Thoracic aorta (tissue), 2 donors: ENCODE data around the gene CEND1. TPM values are rescaled to one million over a fixed set of nuclear protein-coding genes. Genes with fewer than 3 reads are reported as not detected.

Experiments used
- ATAC-seq: fragments of 150-250 bp; one replicate; pipeline ENCODE4 v1.8.0; 2017; ENCODE audit warnings: low read depth; ENCODE audit not compliant: insufficient number of reproducible peaks, low FRiP score
- DNase-seq: peaks from one replicate; pipeline ENCODE4 v3.0.0-alpha.2; 2020; ENCODE audit warnings: low spot score
- H3K27ac ChIP-seq, 2 donors: fragments of 200-600 bp; sonication (generic); 1 replicate in 1 of 2; 2 replicates in 1 of 2; pipeline ENCODE4 v1.5.1; 2016; ENCODE audit warnings: mild to moderate bottlenecking in 2 of 2, moderate library complexity in 2 of 2
- H3K27me3 ChIP-seq: fragments of 200-600 bp; sonication (generic); replicated peaks from 2 replicates; pipeline ENCODE4 v1.6.0; 2016; ENCODE audit warnings: mild to moderate bottlenecking; ENCODE audit not compliant: insufficient read depth
- H3K36me3 ChIP-seq: fragments of 200-600 bp; sonication (generic); one replicate; pipeline ENCODE4 v1.5.1; 2016
- H3K4me1 ChIP-seq, 2 donors: fragments of 200-600 bp; sonication (generic); 1 replicate in 1 of 2; 2 replicates in 1 of 2; pipeline versions ENCODE4 v1.5.1 to v1.6.0; 2016; ENCODE audit warnings: low read depth in 2 of 2, mild to moderate bottlenecking in 1 of 2; ENCODE audit not compliant: control insufficient read depth in 1 of 2
- H3K4me3 ChIP-seq: fragments of 200-600 bp; sonication (generic); 2 replicates; pipeline ENCODE4 v1.5.1; 2016; ENCODE audit warnings: mild to moderate bottlenecking
- H3K9me3 ChIP-seq: fragments of 200-600 bp; sonication (generic); 2 replicates; pipeline ENCODE4 v1.5.1; 2016
- CTCF ChIP-seq: fragments of 200-600 bp; sonication (generic); IDR thresholded peaks from one replicate; pipeline ENCODE4 v1.5.1; 2019; ENCODE audit warnings: antibody characterized with exemption
- total RNA-seq, 2 donors: library from RNA; depleted of rRNA; stranded (reverse); fragments of >200 nt; gene quantifications; one replicate each; pipeline versions ENCODE4 v1.1.0 to v1.2.3, GENCODE V29; 2016

The CEND1 gene
- total RNA-seq, 2 donors from 2014 or later, result not detected

DNA sequence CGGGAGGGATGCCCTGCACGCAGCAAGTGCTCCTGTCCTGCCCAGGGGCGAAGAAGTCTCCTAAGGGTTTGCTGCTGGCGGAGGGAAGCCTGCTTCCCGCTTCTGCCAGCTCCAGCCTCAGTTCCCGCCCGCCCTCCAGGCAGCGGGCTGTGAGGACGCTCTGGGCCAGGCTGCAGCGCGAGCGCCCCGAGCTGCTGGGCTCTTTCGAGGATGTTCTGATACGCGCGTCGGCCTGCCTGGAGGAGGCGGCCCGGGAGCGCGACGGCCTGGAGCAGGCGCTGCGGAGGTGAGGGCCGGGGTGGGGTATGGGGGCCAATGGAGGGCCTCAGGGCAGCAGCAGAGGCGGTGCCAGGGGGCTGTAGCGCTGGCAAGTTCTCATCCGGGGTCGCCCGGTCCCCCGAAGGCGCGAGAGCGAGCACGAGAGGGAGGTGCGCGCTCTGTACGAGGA is 40.0 kb upstream of the CEND1 start:
- peak overlapping the region in 1 of 2 donors; percentile 40 for H3K27ac ChIP-seq
- peak overlapping the region; percentile 75 for H3K4me3 ChIP-seq
- H3K9me3 ChIP-seq, result no peaks in the 10 kb centered on the region
- H3K27me3 ChIP-seq, result peaks cover 6% of the 10 kb centered on the region
- peaks cover 11% of the 10 kb centered on the region for H3K36me3 ChIP-seq
- TF ChIP-seq CTCF, result no peak
- DNase-seq, result no peak
- ATAC-seq, result no peak
- peaks cover 44 to 72% of the 10 kb centered on the region in 2 donors for H3K4me1 ChIP-seq

DNA sequence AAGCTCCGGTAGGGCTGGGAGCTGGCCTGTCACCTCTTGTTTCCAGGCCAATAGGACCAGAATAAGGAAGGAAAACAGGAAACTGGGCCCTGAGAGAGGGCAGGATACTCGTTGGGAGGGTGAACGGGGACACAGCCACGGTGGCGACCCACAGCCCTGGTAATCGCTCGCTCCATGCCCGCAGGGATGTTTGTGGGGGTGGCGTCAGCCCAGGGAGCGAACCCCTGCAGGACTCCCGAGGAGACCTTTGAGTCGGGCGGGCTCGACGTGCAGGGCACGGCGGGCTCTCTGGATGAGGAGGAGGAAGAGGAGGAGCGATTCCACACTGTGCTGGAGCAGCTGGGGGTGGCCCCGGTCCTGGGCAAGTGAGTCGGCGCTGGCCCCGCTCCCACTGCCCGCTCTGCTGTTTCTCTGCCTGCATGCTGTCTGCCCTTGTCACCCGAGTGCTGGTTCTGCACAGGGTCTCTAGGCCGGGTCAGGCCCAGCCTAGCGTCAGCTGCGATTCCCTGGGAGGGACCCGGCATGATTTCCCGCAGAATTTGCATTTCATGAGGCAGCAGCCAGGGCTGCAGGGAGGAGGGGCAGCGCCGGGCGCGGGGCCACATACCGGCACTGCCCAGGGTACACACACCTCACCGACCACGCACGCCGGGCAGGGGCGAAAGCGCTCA is 39.4 kb upstream of the CEND1 start:
- DNase-seq, result no peak
- ATAC-seq, result no peak
- Histone ChIP-seq H3K9me3 (no peaks in the 10 kb centered on the region), H3K4me3 (peak overlapping the region; percentile 75), H3K27me3 (peaks cover 6% of the 10 kb centered on the region), H3K4me1 (peaks cover 40 to 66% of the 10 kb centered on the region in 2 donors), H3K27ac (peak overlapping the region in 1 of 2 donors; percentile 40), H3K36me3 (peaks cover 17% of the 10 kb centered on the region)
- no peak for TF ChIP-seq CTCF

GRCh38 chr11:828506-829175 is 38.8 kb upstream of the CEND1 start:
- DNase-seq, result no peak
- H3K27me3 ChIP-seq, result peaks cover 6% of the 10 kb centered on the region
- peaks cover 40 to 60% of the 10 kb centered on the region in 2 donors for H3K4me1 ChIP-seq
- H3K9me3 ChIP-seq, result no peaks in the 10 kb centered on the region
- H3K36me3 ChIP-seq, result peaks cover 23% of the 10 kb centered on the region
- peak overlapping the region in 1 of 2 donors; percentile 39 for H3K27ac ChIP-seq
- H3K4me3 ChIP-seq, result peak overlapping the region; percentile 75
- ATAC-seq, result no peak
- TF ChIP-seq CTCF, result no peak

DNA sequence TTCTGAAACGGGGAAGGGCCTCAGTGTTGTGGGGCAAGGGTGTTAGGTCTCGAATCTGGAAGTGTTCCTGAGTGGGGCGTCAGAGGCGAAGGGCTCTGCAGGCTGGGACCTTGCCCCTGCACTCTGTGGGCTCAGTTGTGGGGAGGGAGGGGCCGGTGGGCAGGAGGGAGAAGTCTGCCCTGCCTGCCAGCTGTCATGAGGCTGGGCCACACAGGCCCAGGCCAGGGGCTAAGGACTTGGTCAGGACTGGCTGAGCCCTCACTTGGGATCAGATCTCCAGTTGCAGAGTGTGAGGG is 38.0 kb upstream of the CEND1 start, which contains the start of gene CRACR2B:
CRACR2B (plus strand) TSS at position 23 of the 296 bp plus-strand sequence. CDS start 689 bp downstream, outside the sequence.
- H3K9me3 ChIP-seq, result no peaks in the 10 kb centered on the region
- DNase-seq (no peak), ATAC-seq (no peak)
- TF ChIP-seq CTCF, result no peak
- H3K4me1 ChIP-seq, result peaks cover 40 to 57% of the 10 kb centered on the region in 2 donors
- peaks cover 6% of the 10 kb centered on the region for H3K27me3 ChIP-seq
- peak within 1 kb of the TSS; percentile 76 for H3K4me3 ChIP-seq
- H3K27ac ChIP-seq, result peak within 1 kb of the TSS in 1 of 2 donors; percentile 39
- H3K36me3 ChIP-seq, result peaks cover 31% of the 10 kb centered on the region

DNA sequence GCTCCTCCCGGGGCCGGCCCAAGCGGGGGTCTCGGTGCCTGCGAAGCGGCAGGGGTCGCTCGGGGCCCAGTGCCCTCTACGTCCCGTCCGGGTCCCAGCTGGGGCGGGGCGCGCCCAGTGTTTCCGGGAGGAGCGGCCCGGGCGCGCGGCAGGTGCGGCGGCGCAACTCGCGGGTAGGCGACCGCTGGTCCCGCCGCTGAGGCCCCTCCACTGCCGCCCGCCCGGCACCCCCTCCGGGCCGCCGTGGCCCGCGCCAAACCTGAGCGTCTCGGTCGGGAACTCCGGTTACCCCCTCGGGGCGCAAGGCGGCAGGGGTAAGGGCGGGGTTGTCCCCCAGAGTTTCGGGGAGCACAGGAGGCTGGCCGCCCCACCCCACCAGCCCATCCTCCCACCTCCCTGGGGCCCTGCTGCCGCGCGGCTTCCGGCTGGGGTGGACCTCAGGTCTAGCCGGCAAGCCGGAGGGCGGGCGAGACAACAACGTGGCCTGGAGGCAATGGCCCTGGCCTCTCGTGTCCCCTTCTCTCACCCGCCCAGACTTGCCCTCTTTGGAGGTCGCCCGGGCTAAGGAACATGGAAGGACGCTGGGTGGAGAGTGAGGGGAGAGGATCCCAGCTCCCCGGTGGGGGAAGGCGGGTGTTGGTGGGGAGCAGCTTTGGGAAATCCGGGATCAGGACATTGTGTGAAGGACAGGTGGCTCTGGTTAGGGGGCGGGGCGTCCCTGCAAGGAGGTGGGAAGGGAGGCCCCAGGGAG is 37.4 kb upstream of the CEND1 start:
- Histone ChIP-seq H3K27ac (peak overlapping the region in 1 of 2 donors; percentile 39), H3K27me3 (peaks cover 6% of the 10 kb centered on the region), H3K36me3 (peaks cover 35% of the 10 kb centered on the region), H3K4me3 (peak overlapping the region; percentile 76), H3K9me3 (no peaks in the 10 kb centered on the region), H3K4me1 (peaks cover 40 to 58% of the 10 kb centered on the region in 2 donors)
- no peak for DNase-seq
- TF ChIP-seq CTCF, result no peak
- no peak for ATAC-seq
